ENCODE measurements around the gene SFT2D1.

SFT2D1 gene

GRCh38 chr6:166331503-166332415 is 10.6 kb downstream of the SFT2D1 start:
- Histone ChIP-seq H3K27ac (ENCODE audit: low read length) (no peak overlapping the region), H3K9ac (ENCODE audit: low read depth, low read length) (peak overlapping the region; percentile 49; the same call in 1 of the 2 replicates), H3K4me3 (ENCODE audit: low read length) (no peak overlapping the region), H3K4me1 (ENCODE audit: insufficient read depth, low read length) (peaks cover 11% of the 10 kb centered on the region; the same call in 1 of the 2 replicates), H3K36me3 (ENCODE audit: insufficient read depth, low read depth, low read length) (peaks cover 46% of the 10 kb centered on the region), H3K27me3 (ENCODE audit: insufficient read depth, low read length) (no peaks in the 10 kb centered on the region), H3K9me3 (ENCODE audit: insufficient read depth, low read depth, low read length) (no peaks in the 10 kb centered on the region)

- no peak overlapping the region; the same call in 1 of the 2 replicates for H3K4me3 ChIP-seq (ENCODE audit: low read length)
- H3K36me3 ChIP-seq (ENCODE audit: insufficient read depth, low read depth, low read length) = peaks cover 45% of the 10 kb centered on the region
- H3K27ac ChIP-seq (ENCODE audit: low read length) = no peak overlapping the region
- no peaks in the 10 kb centered on the region for H3K9me3 ChIP-seq (ENCODE audit: insufficient read depth, low read depth, low read length)
- H3K4me1 ChIP-seq (ENCODE audit: insufficient read depth, low read length) = peaks cover 11% of the 10 kb centered on the region; the same call in 1 of the 2 replicates
- no peaks in the 10 kb centered on the region for H3K27me3 ChIP-seq (ENCODE audit: insufficient read depth, low read length)
- H3K9ac ChIP-seq (ENCODE audit: low read depth, low read length) = no peak overlapping the region
Measured at GRCh38 chr6:166330612-166331011, 11.7 kb downstream of the SFT2D1 start.

- Histone ChIP-seq H3K9me3 (ENCODE audit: insufficient read depth, low read depth, low read length) (no peaks in the 10 kb centered on the region), H3K27me3 (ENCODE audit: insufficient read depth, low read length) (no peaks in the 10 kb centered on the region), H3K4me3 (ENCODE audit: low read length) (no peak overlapping the region), H3K9ac (ENCODE audit: low read depth, low read length) (no peak overlapping the region), H3K36me3 (ENCODE audit: insufficient read depth, low read depth, low read length) (peaks cover 80% of the 10 kb centered on the region), H3K27ac (ENCODE audit: low read length) (no peak overlapping the region), H3K4me1 (ENCODE audit: insufficient read depth, low read length) (no peaks in the 10 kb centered on the region; the same call in 1 of the 2 replicates)
Measured at GRCh38 chr6:166325383-166326042, 16.8 kb downstream of the SFT2D1 start.

GRCh38 chr6:166323395-166323794 is 18.9 kb downstream of the SFT2D1 start:
- no peaks in the 10 kb centered on the region for H3K27me3 ChIP-seq (ENCODE audit: insufficient read depth, low read length)
- no peaks in the 10 kb centered on the region for H3K4me1 ChIP-seq (ENCODE audit: insufficient read depth, low read length)
- H3K9me3 ChIP-seq (ENCODE audit: insufficient read depth, low read depth, low read length) = no peaks in the 10 kb centered on the region
- no peak overlapping the region for H3K27ac ChIP-seq (ENCODE audit: low read length)
- no peak overlapping the region for H3K4me3 ChIP-seq (ENCODE audit: low read length)
- no peak overlapping the region for H3K9ac ChIP-seq (ENCODE audit: low read depth, low read length)
- H3K36me3 ChIP-seq (ENCODE audit: insufficient read depth, low read depth, low read length) = peaks cover 78% of the 10 kb centered on the region

- Histone ChIP-seq H3K36me3 (ENCODE audit: insufficient read depth, low read depth, low read length) (peaks cover 37% of the 10 kb centered on the region), H3K9ac (ENCODE audit: low read depth, low read length) (no peak overlapping the region), H3K27me3 (ENCODE audit: insufficient read depth, low read length) (no peaks in the 10 kb centered on the region), H3K4me1 (ENCODE audit: insufficient read depth, low read length) (no peaks in the 10 kb centered on the region), H3K4me3 (ENCODE audit: low read length) (no peak overlapping the region), H3K9me3 (ENCODE audit: insufficient read depth, low read depth, low read length) (no peaks in the 10 kb centered on the region), H3K27ac (ENCODE audit: low read length) (no peak overlapping the region)
Measured at GRCh38 chr6:166318649-166319600, 23.4 kb downstream of the SFT2D1 start.

- no peaks in the 10 kb centered on the region for H3K4me1 ChIP-seq (ENCODE audit: insufficient read depth, low read length)
- H3K9me3 ChIP-seq (ENCODE audit: insufficient read depth, low read depth, low read length) = no peaks in the 10 kb centered on the region
- peaks cover 30% of the 10 kb centered on the region for H3K36me3 ChIP-seq (ENCODE audit: insufficient read depth, low read depth, low read length)
- no peak overlapping the region for H3K4me3 ChIP-seq (ENCODE audit: low read length)
- H3K27ac ChIP-seq (ENCODE audit: low read length) = no peak overlapping the region
- H3K9ac ChIP-seq (ENCODE audit: low read depth, low read length) = no peak overlapping the region
- H3K27me3 ChIP-seq (ENCODE audit: insufficient read depth, low read length) = 0 out of 2 replicates have a peak, but pooled peaks cover under 1% of the 10 kb centered on the region
Measured at GRCh38 chr6:166318227-166318626, 24.1 kb downstream of the SFT2D1 start.

GRCh38 chr6:166317261-166318212 is 24.8 kb downstream of the SFT2D1 start:
- peaks cover 3% of the 10 kb centered on the region; the same call in 1 of the 2 replicates for H3K27me3 ChIP-seq (ENCODE audit: insufficient read depth, low read length)
- H3K36me3 ChIP-seq (ENCODE audit: insufficient read depth, low read depth, low read length) = peaks cover 24% of the 10 kb centered on the region
- no peak overlapping the region for H3K27ac ChIP-seq (ENCODE audit: low read length)
- H3K9me3 ChIP-seq (ENCODE audit: insufficient read depth, low read depth, low read length) = no peaks in the 10 kb centered on the region
- H3K4me3 ChIP-seq (ENCODE audit: low read length) = no peak overlapping the region
- no peaks in the 10 kb centered on the region for H3K4me1 ChIP-seq (ENCODE audit: insufficient read depth, low read length)
- no peak overlapping the region for H3K9ac ChIP-seq (ENCODE audit: low read depth, low read length)

- no peak overlapping the region for H3K27ac ChIP-seq (ENCODE audit: low read length)
- peaks cover 7% of the 10 kb centered on the region; the same call in 1 of the 2 replicates for H3K36me3 ChIP-seq (ENCODE audit: insufficient read depth, low read depth, low read length)
- peaks cover 9% of the 10 kb centered on the region for H3K27me3 ChIP-seq (ENCODE audit: insufficient read depth, low read length)
- H3K4me3 ChIP-seq (ENCODE audit: low read length) = no peak overlapping the region
- no peak overlapping the region for H3K9ac ChIP-seq (ENCODE audit: low read depth, low read length)
- H3K9me3 ChIP-seq (ENCODE audit: insufficient read depth, low read depth, low read length) = no peaks in the 10 kb centered on the region
- H3K4me1 ChIP-seq (ENCODE audit: insufficient read depth, low read length) = no peaks in the 10 kb centered on the region
Measured at GRCh38 chr6:166315436-166315835, 26.9 kb downstream of the SFT2D1 start.

GRCh38 chr6:166314454-166314853 is 27.9 kb downstream of the SFT2D1 start:
- Histone ChIP-seq H3K27me3 (ENCODE audit: insufficient read depth, low read length) (peaks cover 19% of the 10 kb centered on the region), H3K36me3 (ENCODE audit: insufficient read depth, low read depth, low read length) (no peaks in the 10 kb centered on the region), H3K27ac (ENCODE audit: low read length) (no peak overlapping the region), H3K4me3 (ENCODE audit: low read length) (no peak overlapping the region), H3K9me3 (ENCODE audit: insufficient read depth, low read depth, low read length) (no peaks in the 10 kb centered on the region), H3K9ac (ENCODE audit: low read depth, low read length) (no peak overlapping the region), H3K4me1 (ENCODE audit: insufficient read depth, low read length) (no peaks in the 10 kb centered on the region)

- H3K9ac ChIP-seq (ENCODE audit: low read depth, low read length) = no peak overlapping the region
- peaks cover 28% of the 10 kb centered on the region for H3K27me3 ChIP-seq (ENCODE audit: insufficient read depth, low read length)
- no peak overlapping the region for H3K27ac ChIP-seq (ENCODE audit: low read length)
- no peaks in the 10 kb centered on the region for H3K4me1 ChIP-seq (ENCODE audit: insufficient read depth, low read length)
- H3K4me3 ChIP-seq (ENCODE audit: low read length) = no peak overlapping the region
- no peaks in the 10 kb centered on the region for H3K36me3 ChIP-seq (ENCODE audit: insufficient read depth, low read depth, low read length)
- H3K9me3 ChIP-seq (ENCODE audit: insufficient read depth, low read depth, low read length) = no peaks in the 10 kb centered on the region
Measured at GRCh38 chr6:166313255-166314070, 28.9 kb downstream of the SFT2D1 start.

All from iPS-20b (cell line).